Measurements from ENCODE around the gene ANKFN1. TPM values are rescaled to one million over a fixed set of nuclear protein-coding genes. Genes with fewer than 3 reads are reported as not detected.

The ANKFN1 gene
- total RNA-seq, 4 donors from 2014 or later = 0.16 to 0.27 TPM; not detected in 2

- TF ChIP-seq, protein P1, sequence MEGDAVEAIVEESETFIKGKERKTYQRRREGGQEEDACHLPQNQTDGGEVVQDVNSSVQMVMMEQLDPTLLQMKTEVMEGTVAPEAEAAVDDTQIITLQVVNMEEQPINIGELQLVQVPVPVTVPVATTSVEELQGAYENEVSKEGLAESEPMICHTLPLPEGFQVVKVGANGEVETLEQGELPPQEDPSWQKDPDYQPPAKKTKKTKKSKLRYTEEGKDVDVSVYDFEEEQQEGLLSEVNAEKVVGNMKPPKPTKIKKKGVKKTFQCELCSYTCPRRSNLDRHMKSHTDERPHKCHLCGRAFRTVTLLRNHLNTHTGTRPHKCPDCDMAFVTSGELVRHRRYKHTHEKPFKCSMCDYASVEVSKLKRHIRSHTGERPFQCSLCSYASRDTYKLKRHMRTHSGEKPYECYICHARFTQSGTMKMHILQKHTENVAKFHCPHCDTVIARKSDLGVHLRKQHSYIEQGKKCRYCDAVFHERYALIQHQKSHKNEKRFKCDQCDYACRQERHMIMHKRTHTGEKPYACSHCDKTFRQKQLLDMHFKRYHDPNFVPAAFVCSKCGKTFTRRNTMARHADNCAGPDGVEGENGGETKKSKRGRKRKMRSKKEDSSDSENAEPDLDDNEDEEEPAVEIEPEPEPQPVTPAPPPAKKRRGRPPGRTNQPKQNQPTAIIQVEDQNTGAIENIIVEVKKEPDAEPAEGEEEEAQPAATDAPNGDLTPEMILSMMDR (IDR thresholded peaks at IDR 0.05 in 4 of 5, conservative IDR thresholded peaks at IDR 0.05 in 1 of 5) = no peak
- no peak for TF ChIP-seq POLR2A (IDR thresholded peaks at IDR 0.05)
- H3K9me3 ChIP-seq = no peaks in the 10 kb centered on the region
- ATAC-seq (no peak), DNase-seq (no peak)
- H3K27ac ChIP-seq = no peak overlapping the region
- H3K27me3 ChIP-seq = no peaks in the 10 kb centered on the region
- in situ Hi-C loops (cut with MboI; ENCODE audit: low sequenced_read_pairs in 4 of 4) (no loop called here), intact Hi-C loops (cut with DNase I; ENCODE audit: low total_unique reads) (no loop called here)
- H3K36me3 ChIP-seq = no peaks in the 10 kb centered on the region
- H3K4me3 ChIP-seq = no peak overlapping the region
- H3K4me1 ChIP-seq = peaks cover 27 to 32% of the 10 kb centered on the region in 2 donors
These were observed 327.2 kb downstream of the ANKFN1 start for GRCh38 chr17:56480501-56480900.

- Histone ChIP-seq H3K4me1 (peaks cover 27 to 32% of the 10 kb centered on the region in 2 donors), H3K27ac (no peak overlapping the region), H3K36me3 (no peaks in the 10 kb centered on the region), H3K9me3 (no peaks in the 10 kb centered on the region), H3K27me3 (no peaks in the 10 kb centered on the region), H3K4me3 (no peak overlapping the region)
- in situ Hi-C loops (cut with MboI; ENCODE audit: low sequenced_read_pairs in 4 of 4) (no loop called here), intact Hi-C loops (cut with DNase I; ENCODE audit: low total_unique reads) (no loop called here)
- no peak for TF ChIP-seq POLR2A (IDR thresholded peaks at IDR 0.05)
- TF ChIP-seq, protein P1 (IDR thresholded peaks at IDR 0.05 in 4 of 5, conservative IDR thresholded peaks at IDR 0.05 in 1 of 5) = no peak
- DNase-seq (peak in 1 of 2 donors; percentile 5), ATAC-seq (peak; percentile 97 to 98)
These were observed 328.4 kb downstream of the ANKFN1 start for GRCh38 chr17:56481659-56482058.

- intact Hi-C loops (cut with DNase I; ENCODE audit: low total_unique reads) (no loop called here), in situ Hi-C loops (cut with MboI; ENCODE audit: low sequenced_read_pairs in 4 of 4) (no loop called here)
- Histone ChIP-seq H3K36me3 (no peaks in the 10 kb centered on the region), H3K27me3 (no peaks in the 10 kb centered on the region), H3K9me3 (no peaks in the 10 kb centered on the region), H3K4me3 (no peak overlapping the region), H3K27ac (no peak overlapping the region), H3K4me1 (peaks cover 27 to 32% of the 10 kb centered on the region in 2 donors)
- TF ChIP-seq POLR2A (IDR thresholded peaks at IDR 0.05) = no peak
- TF ChIP-seq, protein P1 (IDR thresholded peaks at IDR 0.05 in 4 of 5, conservative IDR thresholded peaks at IDR 0.05 in 1 of 5) = no peak
- ATAC-seq (no peak), DNase-seq (no peak)
These were observed 329.0 kb downstream of the ANKFN1 start for GRCh38 chr17:56482229-56482628.

- no peak for ATAC-seq
- intact Hi-C loops (cut with DNase I; ENCODE audit: low total_unique reads) (no loop called here), in situ Hi-C loops (cut with MboI; ENCODE audit: low sequenced_read_pairs in 4 of 4) (no loop called here)
These were observed 333.5 kb downstream of the ANKFN1 start for GRCh38 chr17:56486732-56487131.

More at GRCh38 chr17:56486732-56487131, 333.5 kb downstream of the ANKFN1 start:
- H3K27me3 ChIP-seq = no peaks in the 10 kb centered on the region
- no peaks in the 10 kb centered on the region for H3K9me3 ChIP-seq
- no peak for DNase-seq
- H3K27ac ChIP-seq = no peak overlapping the region
- H3K4me1 ChIP-seq = peaks cover 10 to 23% of the 10 kb centered on the region in 2 donors
- H3K4me3 ChIP-seq = no peak overlapping the region
- TF ChIP-seq POLR2A (IDR thresholded peaks at IDR 0.05) = no peak
- TF ChIP-seq, protein P1 (IDR thresholded peaks at IDR 0.05 in 4 of 5, conservative IDR thresholded peaks at IDR 0.05 in 1 of 5) = no peak
- no peaks in the 10 kb centered on the region for H3K36me3 ChIP-seq
